Mucosa of stomach (tissue), 1 donor: Measurements from ENCODE around the gene CTIF.

Experiments used
- H3K27me3 ChIP-seq: one replicate; pipeline ENCODE4 v1.7.0; 2013; ENCODE audit warnings: mild to moderate bottlenecking, low read length; ENCODE audit not compliant: control insufficient read depth, insufficient read depth
- H3K36me3 ChIP-seq: one replicate; pipeline ENCODE4 v1.7.0; 2013; ENCODE audit warnings: low read length; ENCODE audit not compliant: control insufficient read depth, insufficient read depth
- H3K4me1 ChIP-seq: one replicate; pipeline ENCODE4 v1.7.0; 2013; ENCODE audit warnings: mild to moderate bottlenecking, low read length; ENCODE audit not compliant: control insufficient read depth, insufficient read depth
- H3K4me3 ChIP-seq: one replicate; pipeline ENCODE4 v1.7.0; 2013; ENCODE audit warnings: low read length
- H3K9ac ChIP-seq: one replicate; pipeline ENCODE4 v1.7.0; 2013; ENCODE audit warnings: mild to moderate bottlenecking, low read length, moderate library complexity
- H3K9me3 ChIP-seq: one replicate; pipeline ENCODE4 v1.7.0; 2013; ENCODE audit warnings: mild to moderate bottlenecking, low read length, moderate library complexity; ENCODE audit not compliant: control insufficient read depth
- donor health status: Pancreatic carcinoma.

The CTIF gene

GRCh38 chr18:48798334-48799245, 259.8 kb downstream of the CTIF start:
- H3K4me3 ChIP-seq = no peak overlapping the region
- H3K36me3 ChIP-seq = no peaks in the 10 kb centered on the region
- H3K9ac ChIP-seq = no peak overlapping the region
- H3K27me3 ChIP-seq = no peaks in the 10 kb centered on the region
- peaks cover 18% of the 10 kb centered on the region for H3K4me1 ChIP-seq
- H3K9me3 ChIP-seq = no peaks in the 10 kb centered on the region

GRCh38 chr18:48799724-48800315, 261.0 kb downstream of the CTIF start:
- no peaks in the 10 kb centered on the region for H3K36me3 ChIP-seq
- H3K9me3 ChIP-seq = no peaks in the 10 kb centered on the region
- no peak overlapping the region for H3K4me3 ChIP-seq
- H3K9ac ChIP-seq = no peak overlapping the region
- no peaks in the 10 kb centered on the region for H3K27me3 ChIP-seq
- H3K4me1 ChIP-seq = peaks cover 22% of the 10 kb centered on the region

DNA sequence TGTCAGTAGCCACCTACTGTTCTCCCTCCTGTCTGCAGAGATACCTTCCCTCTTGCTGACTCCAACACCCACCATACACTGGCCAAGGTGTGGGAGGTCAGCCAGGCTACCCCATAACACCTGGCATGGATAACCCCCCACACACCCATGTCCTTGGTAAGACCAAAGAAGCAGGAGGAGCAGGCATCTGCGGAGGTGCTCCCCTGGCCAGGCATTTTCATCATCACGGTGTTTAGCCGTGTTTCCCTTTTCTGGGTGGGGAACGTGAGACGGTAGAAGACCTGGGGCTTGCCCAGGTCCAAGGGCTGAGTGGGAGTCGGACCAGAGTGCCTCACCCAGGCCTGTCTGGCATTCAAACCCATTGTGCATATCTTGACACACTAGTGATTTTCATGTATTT, 261.6 kb downstream of the CTIF start:
- H3K9me3 ChIP-seq = no peaks in the 10 kb centered on the region
- peaks cover 22% of the 10 kb centered on the region for H3K4me1 ChIP-seq
- H3K27me3 ChIP-seq = no peaks in the 10 kb centered on the region
- H3K4me3 ChIP-seq = no peak overlapping the region
- no peak overlapping the region for H3K9ac ChIP-seq
- no peaks in the 10 kb centered on the region for H3K36me3 ChIP-seq

- no peaks in the 10 kb centered on the region for H3K36me3 ChIP-seq
- no peak overlapping the region for H3K9ac ChIP-seq
- H3K4me3 ChIP-seq = no peak overlapping the region
- peaks cover 22% of the 10 kb centered on the region for H3K4me1 ChIP-seq
- no peaks in the 10 kb centered on the region for H3K9me3 ChIP-seq
- H3K27me3 ChIP-seq = no peaks in the 10 kb centered on the region
Measured at GRCh38 chr18:48800876-48801727, 262.3 kb downstream of the CTIF start.

- Histone ChIP-seq H3K4me1 (peaks cover 27% of the 10 kb centered on the region), H3K36me3 (no peaks in the 10 kb centered on the region), H3K4me3 (no peak overlapping the region), H3K9ac (no peak overlapping the region), H3K27me3 (no peaks in the 10 kb centered on the region), H3K9me3 (no peaks in the 10 kb centered on the region)
Measured at GRCh38 chr18:48801728-48802542, 263.1 kb downstream of the CTIF start.

DNA sequence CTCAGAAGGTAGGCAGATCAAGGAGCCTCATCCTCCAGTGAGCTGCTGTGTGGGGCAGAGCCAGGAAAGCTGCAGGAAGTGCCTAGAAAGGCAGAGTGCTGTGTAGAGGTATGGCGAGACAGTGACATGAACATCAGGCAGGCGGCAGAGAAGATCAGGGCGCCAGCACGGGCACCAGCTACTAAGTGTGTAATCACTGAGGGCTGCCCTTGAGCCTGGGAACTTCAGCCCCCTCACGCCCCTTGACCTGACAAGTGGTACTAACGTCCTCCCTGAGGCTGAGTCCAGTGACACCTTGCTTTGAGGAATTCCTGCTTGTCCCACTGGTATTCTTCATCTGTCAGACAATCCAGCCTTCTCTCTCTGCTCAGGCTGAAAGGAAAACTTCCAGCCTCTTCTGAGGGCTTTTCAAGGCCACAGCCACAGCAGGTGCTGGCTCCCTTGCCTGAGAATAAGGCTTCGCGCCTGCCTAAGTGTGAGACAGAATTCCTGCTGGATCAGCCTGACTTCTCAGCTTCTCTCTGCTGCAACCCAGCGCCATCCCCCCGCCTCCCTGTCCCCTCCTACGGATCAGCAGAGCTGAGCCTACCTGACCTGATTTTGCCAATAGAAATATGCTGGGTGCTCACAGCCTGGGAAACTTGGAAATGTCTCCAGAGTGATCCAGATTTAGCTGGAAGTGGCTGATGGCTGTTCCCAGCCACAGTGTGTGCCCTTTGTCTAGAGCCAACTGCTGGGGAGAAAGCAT, 263.9 kb downstream of the CTIF start:
- Histone ChIP-seq H3K4me1 (peaks cover 29% of the 10 kb centered on the region), H3K36me3 (no peaks in the 10 kb centered on the region), H3K9me3 (no peaks in the 10 kb centered on the region), H3K9ac (no peak overlapping the region), H3K27me3 (no peaks in the 10 kb centered on the region), H3K4me3 (no peak overlapping the region)

DNA sequence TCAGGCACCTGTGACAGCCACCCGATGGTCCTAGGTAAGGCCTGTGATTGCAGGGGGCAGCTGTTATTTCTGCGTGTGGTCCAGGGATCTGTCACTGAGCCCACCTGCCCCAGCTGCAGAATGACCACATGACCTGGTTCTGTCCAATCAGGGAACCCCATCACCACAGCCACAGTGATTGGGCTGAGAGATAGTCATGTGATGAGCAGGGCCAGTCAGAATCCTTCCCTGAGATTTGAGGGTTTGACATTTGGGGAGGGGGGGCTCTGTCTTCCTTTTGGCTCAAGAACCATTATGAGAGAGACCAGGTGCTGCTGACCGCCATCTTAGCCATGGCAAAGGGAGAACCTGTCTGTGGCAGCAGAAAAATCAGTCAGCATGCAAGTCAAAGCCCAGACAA, 264.7 kb downstream of the CTIF start:
- H3K4me3 ChIP-seq = no peak overlapping the region
- no peaks in the 10 kb centered on the region for H3K36me3 ChIP-seq
- H3K9ac ChIP-seq = no peak overlapping the region
- no peaks in the 10 kb centered on the region for H3K9me3 ChIP-seq
- no peaks in the 10 kb centered on the region for H3K27me3 ChIP-seq
- H3K4me1 ChIP-seq = peaks cover 29% of the 10 kb centered on the region

DNA sequence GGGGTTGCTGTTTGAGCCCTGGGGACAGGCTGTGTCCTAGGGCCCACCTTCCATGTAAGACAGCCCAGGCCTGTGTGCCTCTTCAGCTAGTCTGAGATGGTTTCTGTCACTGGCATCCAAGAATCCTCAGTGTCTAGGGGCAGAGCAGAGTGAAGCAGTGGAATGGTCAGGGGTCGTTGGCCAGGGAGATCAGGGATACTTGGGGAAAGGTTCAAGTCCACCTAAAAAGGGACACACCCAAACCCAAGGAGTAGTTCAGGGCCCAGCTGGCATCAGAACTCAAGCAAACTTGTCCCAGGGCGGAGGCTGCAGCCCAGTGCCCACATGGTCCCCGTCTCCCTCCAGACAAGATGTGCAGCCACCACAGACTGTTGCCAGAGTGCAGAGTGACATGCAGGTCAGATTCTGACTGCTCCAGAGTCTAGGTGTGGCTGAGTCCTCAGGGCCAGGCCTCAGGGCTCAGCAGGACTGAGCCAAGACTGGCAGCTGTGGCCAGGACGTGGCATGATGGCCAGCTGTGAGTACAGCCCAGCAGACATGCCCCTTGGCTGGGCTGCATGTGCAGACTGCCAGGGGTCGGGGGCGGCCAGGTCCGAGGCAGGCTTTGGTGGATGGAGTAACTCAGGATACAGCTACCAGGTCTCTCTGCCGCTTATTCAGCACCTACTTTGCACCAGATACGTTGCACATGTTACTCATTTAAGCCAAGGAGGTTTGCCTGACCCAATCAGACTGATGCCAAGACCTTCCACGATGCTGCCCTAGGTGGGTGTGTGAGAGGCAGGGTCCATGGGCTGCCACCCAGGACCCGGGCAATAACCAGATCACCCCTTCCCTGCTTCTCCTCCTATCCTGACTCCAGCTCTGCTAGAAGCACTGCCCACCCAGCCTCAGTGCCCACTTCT, 265.4 kb downstream of the CTIF start:
- H3K27me3 ChIP-seq = no peaks in the 10 kb centered on the region
- no peaks in the 10 kb centered on the region for H3K36me3 ChIP-seq
- H3K4me3 ChIP-seq = no peak overlapping the region
- peaks cover 29% of the 10 kb centered on the region for H3K4me1 ChIP-seq
- H3K9me3 ChIP-seq = no peaks in the 10 kb centered on the region
- H3K9ac ChIP-seq = no peak overlapping the region

- H3K9ac ChIP-seq = no peak overlapping the region
- H3K4me3 ChIP-seq = no peak overlapping the region
- peaks cover 29% of the 10 kb centered on the region for H3K4me1 ChIP-seq
- no peaks in the 10 kb centered on the region for H3K27me3 ChIP-seq
- H3K9me3 ChIP-seq = no peaks in the 10 kb centered on the region
- no peaks in the 10 kb centered on the region for H3K36me3 ChIP-seq
Measured at GRCh38 chr18:48804856-48805610, 266.2 kb downstream of the CTIF start.
